Upper lobe of left lung (tissue), 4 donors: Measurements from ENCODE around the gene EXOC3.

Experiments
- EP300 ChIP-seq, 4 donors: sonication (generic); formaldehyde crosslinking; IDR thresholded peaks; one replicate each; pipeline ENCODE4 v1.5.1; 2017; ENCODE audit warnings: antibody characterized with exemption in 4 of 4, control low read depth in 2 of 4
- TF ChIP-seq, protein P1 (sequence below), 6 experiments: fragments of 450-650 bp in 4 of 6; fragments of 200-600 bp in 2 of 6; sonication (generic) in 2 of 6; IDR thresholded peaks; one replicate each; pipeline ENCODE4 v1.5.1; 2016 to 2019; ENCODE audit warnings: antibody characterized with exemption in 6 of 6

DNA sequence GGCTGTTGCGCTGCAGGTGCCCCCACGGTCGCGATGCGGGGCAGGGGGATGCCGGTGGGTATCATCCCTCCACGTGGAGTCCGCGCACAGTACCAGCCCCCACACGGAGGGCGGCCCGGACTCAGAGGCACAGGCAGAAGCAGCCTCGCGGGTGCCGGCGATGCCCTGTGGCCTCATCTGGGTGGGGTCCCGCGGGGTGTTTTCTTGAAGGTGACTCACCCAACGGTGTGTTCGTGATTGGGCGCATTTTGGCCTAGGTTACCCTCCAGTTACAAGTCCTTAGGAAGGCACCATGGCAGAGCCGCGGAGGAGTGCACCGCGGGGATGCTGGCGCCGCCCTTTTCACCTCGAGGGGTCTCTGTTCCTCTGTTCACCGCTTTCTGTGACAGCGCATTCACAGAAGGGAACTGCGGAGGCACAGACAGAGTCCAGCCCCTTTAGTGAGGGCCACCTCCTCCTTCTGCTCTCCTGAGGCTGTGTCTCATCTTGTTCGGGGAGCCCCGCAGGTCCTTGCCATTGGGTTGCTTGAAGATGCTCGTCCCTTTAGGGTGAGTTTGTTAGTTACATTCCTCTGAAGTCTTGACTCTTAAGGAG is 21.6 kb upstream of the EXOC3 start:
- no peak for TF ChIP-seq EP300 (IDR thresholded peaks at IDR 0.05)
- TF ChIP-seq, protein P1, sequence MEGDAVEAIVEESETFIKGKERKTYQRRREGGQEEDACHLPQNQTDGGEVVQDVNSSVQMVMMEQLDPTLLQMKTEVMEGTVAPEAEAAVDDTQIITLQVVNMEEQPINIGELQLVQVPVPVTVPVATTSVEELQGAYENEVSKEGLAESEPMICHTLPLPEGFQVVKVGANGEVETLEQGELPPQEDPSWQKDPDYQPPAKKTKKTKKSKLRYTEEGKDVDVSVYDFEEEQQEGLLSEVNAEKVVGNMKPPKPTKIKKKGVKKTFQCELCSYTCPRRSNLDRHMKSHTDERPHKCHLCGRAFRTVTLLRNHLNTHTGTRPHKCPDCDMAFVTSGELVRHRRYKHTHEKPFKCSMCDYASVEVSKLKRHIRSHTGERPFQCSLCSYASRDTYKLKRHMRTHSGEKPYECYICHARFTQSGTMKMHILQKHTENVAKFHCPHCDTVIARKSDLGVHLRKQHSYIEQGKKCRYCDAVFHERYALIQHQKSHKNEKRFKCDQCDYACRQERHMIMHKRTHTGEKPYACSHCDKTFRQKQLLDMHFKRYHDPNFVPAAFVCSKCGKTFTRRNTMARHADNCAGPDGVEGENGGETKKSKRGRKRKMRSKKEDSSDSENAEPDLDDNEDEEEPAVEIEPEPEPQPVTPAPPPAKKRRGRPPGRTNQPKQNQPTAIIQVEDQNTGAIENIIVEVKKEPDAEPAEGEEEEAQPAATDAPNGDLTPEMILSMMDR (IDR thresholded peaks at IDR 0.05): no peak
